GM13976 (cell line): ENCODE data around the gene MERTK.

Source experiments
- DNase-seq: peaks from one replicate; pipeline ENCODE4 v3.0.0; 2012; ENCODE audit warnings: low spot score
- CTCF ChIP-seq: IDR thresholded peaks from 2 replicates; pipeline ENCODE4 v1.5.1; 2012; ENCODE audit warnings: borderline replicate concordance, mild to moderate bottlenecking; ENCODE audit not compliant: insufficient read depth; ENCODE audit errors: extremely low read depth, missing control alignments, control extremely low read depth
- in situ Hi-C: fragments of 300-500 bp; cut with MboI; formaldehyde crosslinking; loops from one replicate; pipeline ENCODE4 v1.12.0; 2022; ENCODE audit warnings: low sequenced_read_pairs, mixed read lengths, inconsistent platforms; ENCODE audit not compliant: unreplicated experiment

MERTK gene

DNA sequence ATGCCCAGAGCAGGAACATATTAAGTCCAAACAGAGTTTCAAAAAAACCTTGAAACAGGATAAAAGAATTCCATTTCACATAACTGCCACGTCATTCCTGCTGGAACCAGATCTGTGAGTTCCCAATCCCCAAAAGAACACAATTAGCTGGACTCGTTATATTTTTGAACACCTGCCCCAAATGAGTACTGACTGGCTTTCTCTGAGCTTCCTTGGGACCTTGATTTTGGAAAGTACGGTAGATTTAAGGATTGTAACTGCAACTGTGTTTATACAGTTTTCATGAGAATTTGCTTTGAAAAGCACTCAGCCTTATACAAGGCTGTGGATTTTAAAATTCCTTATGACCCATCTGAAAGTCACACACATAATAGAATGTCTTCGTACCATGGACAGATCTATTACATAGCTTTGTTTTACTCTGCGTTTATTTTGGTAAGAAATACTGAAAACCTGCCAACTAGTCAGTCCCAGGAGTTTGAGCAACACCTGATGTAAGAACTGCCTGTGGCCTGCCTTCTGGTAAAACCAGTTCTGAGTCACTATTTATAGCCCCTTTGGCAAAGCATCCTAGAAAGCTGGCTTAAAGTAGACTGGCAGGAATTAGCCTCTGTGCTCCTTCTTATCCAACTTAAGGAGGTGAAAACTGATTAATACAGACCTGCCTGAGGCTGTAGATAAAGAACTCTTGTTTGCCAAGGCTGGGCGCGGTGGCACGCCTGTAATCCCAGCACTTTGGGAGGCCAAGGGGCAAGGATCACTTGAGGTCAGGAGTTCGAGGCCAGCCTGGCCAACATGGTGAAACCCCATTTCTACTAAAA is 48.1 kb downstream of the MERTK start:
- DNase-seq: no peak
- in situ Hi-C loops: no loop called here
- no peak for TF ChIP-seq CTCF

DNA sequence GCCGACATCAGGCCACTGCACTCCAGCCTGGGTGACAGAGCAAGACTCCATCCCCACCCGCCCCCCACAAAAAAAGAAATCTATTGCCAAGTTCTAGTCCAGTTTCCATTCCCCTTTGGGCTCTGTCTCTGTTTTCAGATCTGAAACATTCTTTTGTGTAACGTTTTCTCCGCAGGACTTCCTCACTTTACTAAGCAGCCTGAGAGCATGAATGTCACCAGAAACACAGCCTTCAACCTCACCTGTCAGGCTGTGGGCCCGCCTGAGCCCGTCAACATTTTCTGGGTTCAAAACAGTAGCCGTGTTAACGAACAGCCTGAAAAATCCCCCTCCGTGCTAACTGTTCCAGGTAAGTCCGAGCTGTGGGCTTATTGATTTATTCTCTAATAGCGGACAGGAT is 48.8 kb downstream of the MERTK start:
- in situ Hi-C loops: no loop called here
- TF ChIP-seq CTCF: no peak

DNA sequence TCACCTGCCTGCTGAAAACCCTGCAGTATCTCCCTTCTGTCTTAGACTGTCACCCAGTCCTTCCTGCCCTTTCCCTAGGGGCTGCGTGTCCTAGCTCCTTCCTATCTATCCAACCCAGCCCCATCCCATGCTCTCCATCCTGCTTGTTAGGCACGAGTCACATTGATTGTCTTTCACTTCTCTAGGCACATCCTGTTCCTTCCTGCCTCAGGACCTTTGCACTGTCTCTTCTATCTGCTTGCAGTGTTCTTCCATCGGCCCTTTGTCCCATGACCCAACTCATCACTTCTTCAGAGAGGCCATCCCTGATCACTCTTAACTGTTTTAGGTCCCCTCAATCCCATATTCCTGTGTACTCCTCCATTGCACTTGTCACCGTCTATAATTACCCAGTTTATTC is 50.4 kb downstream of the MERTK start:
- in situ Hi-C loops: no loop called here
- DNase-seq: no peak
- no peak for TF ChIP-seq CTCF

More for the DNA sequence above, 48.8 kb downstream of the MERTK start:
- no peak for DNase-seq

- no peak for DNase-seq
- no peak for TF ChIP-seq CTCF
- in situ Hi-C loops: no loop called here
These were observed 51.8 kb downstream of the MERTK start for GRCh38 chr2:111950236-111950635.

DNA sequence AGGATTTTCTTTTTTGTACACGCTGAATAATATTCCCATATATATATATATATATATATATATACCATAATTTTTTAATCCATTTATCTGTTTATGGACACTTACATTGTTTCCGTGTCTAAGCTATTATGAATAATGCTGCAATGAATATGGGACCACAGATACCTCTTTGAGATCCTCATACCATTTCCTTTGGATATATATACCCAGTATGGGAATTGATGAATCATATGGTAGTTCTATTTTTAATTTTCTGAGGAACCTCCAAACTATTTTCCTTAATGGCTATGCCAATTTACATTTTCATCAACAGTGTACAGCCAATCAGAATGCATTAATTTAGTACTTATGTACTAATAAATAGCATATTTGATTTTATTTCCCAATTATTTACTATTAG is 53.1 kb downstream of the MERTK start:
- DNase-seq: no peak
- TF ChIP-seq CTCF: no peak
- in situ Hi-C loops: no loop called here

- in situ Hi-C loops: no loop called here
- DNase-seq: no peak
- TF ChIP-seq CTCF: no peak
These were observed 54.6 kb downstream of the MERTK start for GRCh38 chr2:111952871-111953452.
